Measurements from ENCODE around the gene PDGFC.

PDGFC gene

GRCh38 chr4:156782491-156782890 is 189.1 kb downstream of the PDGFC start:
- DNase-seq (ENCODE audit: low read depth), result no peak

GRCh38 chr4:156781852-156782251 is 189.7 kb downstream of the PDGFC start:
- DNase-seq (ENCODE audit: low read depth), result peak; percentile 83

- peak; percentile 97 for DNase-seq (ENCODE audit: low read depth)
Observed at GRCh38 chr4:156779774-156780173, 191.8 kb downstream of the PDGFC start.

- peak; percentile 47 for DNase-seq (ENCODE audit: low read depth)
Observed at GRCh38 chr4:156779042-156779441, 192.6 kb downstream of the PDGFC start.

- peak; percentile 60 for DNase-seq (ENCODE audit: low read depth)
Observed at GRCh38 chr4:156778606-156779005, 193.0 kb downstream of the PDGFC start.

GRCh38 chr4:156778093-156778492 is 193.5 kb downstream of the PDGFC start:
- DNase-seq (ENCODE audit: low read depth), result peak; percentile 43

- no peak for DNase-seq (ENCODE audit: low read depth)
Observed at GRCh38 chr4:156775813-156776212, 195.8 kb downstream of the PDGFC start.

- peak; percentile 88 for DNase-seq (ENCODE audit: low read depth)
Observed at GRCh38 chr4:156774422-156774821, 197.2 kb downstream of the PDGFC start.

GRCh38 chr4:156773648-156774357 is 197.8 kb downstream of the PDGFC start:
- DNase-seq (ENCODE audit: low read depth), result peak; percentile 82

GRCh38 chr4:156771171-156771837 is 200.3 kb downstream of the PDGFC start:
- DNase-seq (ENCODE audit: low read depth), result peak; percentile 62

- DNase-seq (ENCODE audit: low read depth), result no peak
Observed at GRCh38 chr4:156770140-156770539, 201.5 kb downstream of the PDGFC start.

GRCh38 chr4:156767911-156768415 is 203.6 kb downstream of the PDGFC start:
- no peak for DNase-seq (ENCODE audit: low read depth)

- peak; percentile 44 for DNase-seq (ENCODE audit: low read depth)
Observed at GRCh38 chr4:156766846-156767245, 204.8 kb downstream of the PDGFC start.

- DNase-seq (ENCODE audit: low read depth), result no peak
Observed at GRCh38 chr4:156765277-156765676, 206.3 kb downstream of the PDGFC start.

- no peak for DNase-seq (ENCODE audit: low read depth)
Observed at GRCh38 chr4:156764846-156765245, 206.8 kb downstream of the PDGFC start.

- no peak for DNase-seq (ENCODE audit: low read depth)
Observed at GRCh38 chr4:156764145-156764544, 207.5 kb downstream of the PDGFC start.

GRCh38 chr4:156763511-156763910 is 208.1 kb downstream of the PDGFC start:
- DNase-seq (ENCODE audit: low read depth), result no peak

- DNase-seq (ENCODE audit: low read depth), result no peak
Observed at GRCh38 chr4:156762851-156763250, 208.7 kb downstream of the PDGFC start.

GRCh38 chr4:156756118-156756517 is 215.5 kb downstream of the PDGFC start:
- no peak for DNase-seq (ENCODE audit: low read depth)

GRCh38 chr4:156754832-156755570 is 216.6 kb downstream of the PDGFC start:
- no peak for DNase-seq (ENCODE audit: low read depth)

- peak; percentile 66 for DNase-seq (ENCODE audit: low read depth)
Observed at GRCh38 chr4:156751486-156751885, 220.1 kb downstream of the PDGFC start.

Measured in ELR (cell line).